GM13977 (cell line): ENCODE results near the gene GDF7.

Experiments used
- DNase-seq: peaks from one replicate; pipeline ENCODE4 v3.0.0; 2012; ENCODE audit warnings: low spot score
- in situ Hi-C: fragments of 300-500 bp; cut with MboI; formaldehyde crosslinking; loops from one replicate; pipeline ENCODE4 v1.12.0; 2022; ENCODE audit warnings: low sequenced_read_pairs, low pct_unique_long_range_greater_than_20kb, mixed read lengths, inconsistent platforms; ENCODE audit not compliant: unreplicated experiment
- TF ChIP-seq, protein P1 (sequence below): IDR thresholded peaks from 2 replicates; pipeline ENCODE4 v1.5.1; 2012; ENCODE audit warnings: mild to moderate bottlenecking, control low read depth; ENCODE audit not compliant: insufficient read depth; ENCODE audit errors: extremely low read depth, missing control alignments

Gene GDF7

DNA sequence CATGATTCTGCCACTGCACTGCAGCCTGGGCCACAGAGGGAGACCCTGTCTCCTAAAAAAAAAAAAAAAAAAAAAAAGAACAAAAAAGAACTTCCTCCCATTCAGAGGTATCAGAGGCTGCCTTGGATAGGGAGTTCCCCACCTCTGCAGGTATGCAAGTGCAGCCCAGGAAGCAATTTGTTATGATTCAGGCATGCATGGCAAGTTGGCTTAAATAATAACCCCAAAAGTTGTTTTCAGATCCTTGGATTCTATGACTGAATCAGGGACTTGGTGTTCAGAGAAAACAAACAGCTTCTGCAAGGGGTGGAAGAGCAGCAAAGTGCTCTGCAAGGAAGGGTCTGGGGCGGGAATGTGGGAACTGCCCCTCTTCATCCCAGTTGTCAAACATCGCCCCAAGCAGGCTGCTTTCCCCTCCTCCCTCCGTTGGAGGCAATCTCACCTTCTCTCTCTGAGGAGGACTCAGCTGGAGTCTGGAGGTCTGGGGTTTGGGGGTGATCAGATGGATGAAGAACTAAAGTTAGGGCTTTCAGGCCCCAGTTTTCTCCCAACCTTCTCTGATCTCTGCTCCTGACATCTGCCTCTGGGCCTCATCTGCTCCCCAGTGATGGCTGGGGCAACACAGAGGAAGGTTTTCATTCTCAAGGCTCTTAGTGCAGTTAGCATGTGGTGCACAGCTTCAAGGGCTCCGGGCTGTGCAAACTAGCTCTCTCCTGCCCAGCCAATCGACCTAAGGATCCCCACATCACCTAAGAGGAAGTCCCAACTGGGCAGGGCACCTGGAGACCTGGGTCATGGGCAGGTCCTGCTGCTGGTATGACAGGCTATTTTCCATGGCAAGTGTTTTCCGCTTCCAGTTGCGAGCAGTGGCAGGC is 3.5 kb upstream of the GDF7 start:
- DNase-seq: no peak
- TF ChIP-seq, protein P1, sequence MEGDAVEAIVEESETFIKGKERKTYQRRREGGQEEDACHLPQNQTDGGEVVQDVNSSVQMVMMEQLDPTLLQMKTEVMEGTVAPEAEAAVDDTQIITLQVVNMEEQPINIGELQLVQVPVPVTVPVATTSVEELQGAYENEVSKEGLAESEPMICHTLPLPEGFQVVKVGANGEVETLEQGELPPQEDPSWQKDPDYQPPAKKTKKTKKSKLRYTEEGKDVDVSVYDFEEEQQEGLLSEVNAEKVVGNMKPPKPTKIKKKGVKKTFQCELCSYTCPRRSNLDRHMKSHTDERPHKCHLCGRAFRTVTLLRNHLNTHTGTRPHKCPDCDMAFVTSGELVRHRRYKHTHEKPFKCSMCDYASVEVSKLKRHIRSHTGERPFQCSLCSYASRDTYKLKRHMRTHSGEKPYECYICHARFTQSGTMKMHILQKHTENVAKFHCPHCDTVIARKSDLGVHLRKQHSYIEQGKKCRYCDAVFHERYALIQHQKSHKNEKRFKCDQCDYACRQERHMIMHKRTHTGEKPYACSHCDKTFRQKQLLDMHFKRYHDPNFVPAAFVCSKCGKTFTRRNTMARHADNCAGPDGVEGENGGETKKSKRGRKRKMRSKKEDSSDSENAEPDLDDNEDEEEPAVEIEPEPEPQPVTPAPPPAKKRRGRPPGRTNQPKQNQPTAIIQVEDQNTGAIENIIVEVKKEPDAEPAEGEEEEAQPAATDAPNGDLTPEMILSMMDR: no peak
- in situ Hi-C loops: loop anchor here (10.0 kb wide), 1 partner anchor 301 kb away; no protein-coding TSS in a partner anchor

DNA sequence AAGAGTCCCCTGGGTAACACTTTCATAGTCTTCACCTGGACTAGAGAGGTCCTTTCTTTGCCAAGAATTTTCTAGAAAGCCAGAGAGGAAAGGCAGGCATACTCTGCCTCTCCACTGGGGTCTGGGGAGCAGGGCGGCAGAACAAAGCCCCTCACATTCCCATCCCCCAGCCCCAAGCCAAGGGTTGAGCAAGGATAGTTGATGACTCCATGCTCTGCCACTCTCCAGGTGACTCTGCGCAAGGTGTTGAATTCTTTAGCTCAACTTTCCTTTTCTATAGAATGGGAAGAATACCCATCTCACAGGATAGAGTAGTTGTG is 2.9 kb upstream of the GDF7 start:
- TF ChIP-seq, protein P1: no peak
- DNase-seq: no peak
- in situ Hi-C loops: loop anchor here (10.0 kb wide), 1 partner anchor 301 kb away; no protein-coding TSS in a partner anchor

DNA sequence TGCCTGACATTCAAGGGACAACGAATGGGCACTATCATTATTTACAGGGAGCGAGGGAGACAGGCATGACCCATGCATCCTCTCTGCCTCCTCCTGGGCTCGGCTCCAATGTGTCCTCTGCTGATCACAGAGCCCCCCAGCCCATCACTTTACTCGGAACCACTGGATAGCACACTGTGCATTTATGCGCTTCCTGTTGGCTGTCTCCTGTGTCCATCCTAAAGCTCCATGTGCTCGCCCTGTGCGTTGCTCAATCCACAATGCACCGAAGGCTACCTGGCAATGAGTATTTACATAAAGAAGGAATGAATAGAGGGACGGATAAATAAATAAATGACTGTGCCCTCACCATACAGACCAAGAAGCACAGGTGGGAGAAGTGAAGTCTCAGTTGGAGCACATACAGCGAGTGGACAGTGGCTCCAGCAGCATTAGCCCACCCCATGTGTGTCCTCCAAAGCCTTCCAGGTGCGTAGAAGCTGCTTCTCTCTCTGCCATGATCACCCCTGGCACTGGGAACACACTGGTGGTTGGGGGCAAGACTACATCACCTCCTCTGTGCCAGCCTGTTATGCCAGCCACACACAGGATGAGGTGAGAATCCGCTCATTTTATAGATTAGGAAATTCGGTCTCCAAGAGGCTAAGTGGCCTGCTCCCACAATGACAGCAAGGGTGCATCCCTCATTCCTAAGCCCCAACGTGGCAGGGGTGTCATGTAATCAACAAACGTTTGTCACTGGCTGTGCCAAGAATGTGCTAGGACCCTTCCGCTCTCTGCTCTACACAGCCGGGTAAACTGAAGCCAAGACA is 2.3 kb upstream of the GDF7 start:
- no peak for DNase-seq
- TF ChIP-seq, protein P1: no peak
- in situ Hi-C loops: loop anchor here (10.0 kb wide), 1 partner anchor 300 kb away; no protein-coding TSS in a partner anchor

DNA sequence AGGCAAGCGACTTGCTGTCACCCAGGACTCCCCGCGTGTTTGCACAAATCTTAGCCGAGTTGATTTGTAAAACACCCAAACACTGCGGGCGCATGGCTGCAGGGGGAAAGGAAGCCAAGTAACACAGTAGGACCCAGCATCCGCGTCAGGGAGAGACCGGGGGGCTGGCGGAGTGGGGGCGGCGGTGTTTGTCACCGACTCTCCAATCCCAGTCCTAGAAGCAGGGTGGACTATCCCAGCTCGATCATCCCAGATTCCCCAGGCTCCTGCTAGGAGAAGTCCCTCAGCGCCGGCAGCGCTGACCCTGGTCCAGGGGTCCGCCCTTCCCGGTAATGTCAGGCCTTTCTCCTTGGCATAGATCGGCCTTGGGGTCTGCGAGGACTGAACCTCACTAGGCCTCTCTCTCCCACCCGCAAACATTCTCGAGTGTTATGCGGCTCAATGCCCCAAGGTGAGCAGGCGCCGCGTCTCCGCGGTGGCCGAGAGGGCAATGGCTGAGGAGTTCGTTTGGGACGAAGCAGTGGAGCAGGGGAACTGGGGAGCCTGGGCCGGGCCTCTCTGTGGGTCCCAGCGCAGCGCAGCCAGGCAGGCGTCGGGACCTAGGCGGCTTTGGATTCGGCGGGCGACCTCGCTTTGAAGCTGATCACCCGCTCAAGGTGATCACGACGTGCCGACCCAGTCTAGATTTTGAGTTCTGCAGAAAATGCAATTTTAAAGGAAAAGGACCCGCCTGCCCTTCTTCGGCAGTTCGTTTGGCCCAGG is 1.5 kb upstream of the GDF7 start:
- in situ Hi-C loops: loop anchor here (10.0 kb wide), 1 partner anchor 299 kb away; no protein-coding TSS in a partner anchor
- DNase-seq: no peak
- TF ChIP-seq, protein P1: no peak

DNA sequence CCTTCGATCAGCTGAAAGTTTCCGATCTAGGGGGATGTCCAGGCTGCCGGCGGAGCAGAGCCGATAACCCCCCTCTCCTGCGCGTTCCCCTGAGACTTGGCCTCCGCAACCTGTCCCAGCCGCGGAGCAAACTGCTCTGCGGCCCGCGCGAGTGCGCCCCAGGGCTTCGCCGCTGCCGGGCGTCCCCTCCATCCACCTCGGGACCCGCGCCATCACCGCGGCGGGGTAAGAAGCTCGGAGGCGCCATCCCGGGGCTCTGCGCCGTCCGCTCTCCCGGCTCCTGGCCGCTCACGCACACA is 990 bp upstream of the GDF7 start:
- DNase-seq: no peak
- TF ChIP-seq, protein P1: no peak
- in situ Hi-C loops: loop anchor here (10.0 kb wide), 1 partner anchor 299 kb away; no protein-coding TSS in a partner anchor

DNA sequence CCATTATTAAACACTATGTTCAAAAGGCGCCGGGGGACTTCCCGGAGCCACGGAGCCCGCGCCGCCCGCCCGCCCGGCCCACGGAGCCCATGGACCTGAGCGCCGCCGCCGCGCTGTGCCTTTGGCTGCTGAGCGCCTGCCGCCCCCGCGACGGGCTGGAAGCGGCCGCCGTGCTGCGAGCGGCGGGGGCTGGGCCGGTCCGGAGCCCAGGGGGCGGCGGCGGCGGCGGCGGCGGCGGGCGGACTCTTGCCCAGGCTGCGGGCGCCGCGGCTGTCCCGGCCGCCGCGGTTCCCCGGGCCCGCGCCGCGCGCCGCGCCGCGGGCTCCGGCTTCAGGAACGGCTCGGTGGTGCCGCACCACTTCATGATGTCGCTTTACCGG is 197 bp downstream of the GDF7 start:
- DNase-seq: peak; percentile 68
- in situ Hi-C loops: loop anchor here (10.0 kb wide), 1 partner anchor 298 kb away; no protein-coding TSS in a partner anchor
- TF ChIP-seq, protein P1: no peak
